ENCODE data around the gene FOXD4L4.
"Not testable (repeated sequence)": the region's sequence is repeated elsewhere in the genome, so short reads cannot be mapped to it uniquely, and the experiment has no call there.

The FOXD4L4 gene

DNA sequence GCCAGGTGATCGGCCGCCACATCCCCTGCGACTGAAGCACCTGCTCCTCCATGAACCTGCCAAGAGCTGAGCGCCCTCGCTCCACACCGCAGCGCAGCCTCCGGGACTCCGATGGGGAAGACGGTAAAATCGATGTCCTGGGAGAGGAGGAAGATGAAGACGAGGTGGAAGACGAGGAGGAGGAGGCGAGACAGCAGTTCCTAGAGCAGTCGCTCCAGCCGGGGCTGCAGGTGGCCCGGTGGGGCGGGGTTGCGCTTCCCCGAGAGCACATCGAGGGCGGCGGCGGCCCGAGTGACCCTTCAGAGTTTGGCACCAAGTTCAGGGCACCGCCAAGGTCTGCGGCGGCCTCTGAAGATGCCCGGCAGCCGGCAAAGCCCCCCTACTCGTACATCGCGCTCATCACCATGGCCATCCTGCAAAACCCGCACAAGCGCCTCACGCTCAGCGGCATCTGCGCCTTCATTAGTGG lies at the start of gene FOXD4L4:
TSS of gene FOXD4L4 (plus strand) at position 51 of the 469 bp plus-strand sequence. CDS start at position 51, 0 bp downstream.
- DNase-seq: not testable (repeated sequence)

DNA sequence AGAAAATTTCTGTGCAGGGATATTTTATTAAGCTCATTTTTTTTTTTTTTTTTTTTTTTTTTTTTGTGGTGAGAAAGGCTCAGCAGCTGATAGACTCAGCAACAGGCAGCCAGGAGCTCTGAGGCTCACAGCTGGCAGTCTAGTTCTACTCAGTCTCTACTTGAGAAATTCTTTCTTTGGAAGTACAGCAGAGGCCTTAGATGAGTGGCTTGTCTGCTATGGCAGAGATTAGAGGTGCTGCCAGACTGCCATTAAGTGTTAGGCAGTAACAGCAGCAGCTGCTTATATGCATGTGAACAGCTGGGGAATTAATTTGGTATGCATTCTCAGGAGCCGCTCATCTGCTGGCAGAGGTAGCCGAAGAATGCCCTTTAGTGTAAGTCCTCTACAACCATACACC lies 33.4 kb upstream of the FOXD4L4 start:
- DNase-seq: not testable (repeated sequence)

DNA sequence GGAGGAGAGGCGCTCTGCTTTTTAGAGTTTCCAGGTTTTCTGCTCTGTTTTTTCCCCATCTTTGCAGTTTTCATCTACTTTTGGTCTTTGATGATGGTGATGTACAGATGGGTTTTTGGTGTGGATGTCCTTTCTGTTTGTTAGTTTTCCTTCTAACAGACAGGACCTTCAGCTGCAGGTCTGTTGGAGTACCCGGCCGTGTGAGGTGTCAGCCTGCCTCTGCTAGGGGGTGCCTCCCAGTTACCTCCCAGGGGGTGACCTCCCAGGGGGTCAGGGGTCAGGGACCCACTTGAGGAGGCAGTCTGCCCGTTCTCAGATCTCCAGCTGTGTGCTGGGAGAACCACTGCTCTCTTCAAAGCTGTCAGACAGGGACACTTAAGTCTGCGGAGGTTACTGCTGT lies 22.5 kb upstream of the FOXD4L4 start:
- not testable (repeated sequence) for DNase-seq

DNA sequence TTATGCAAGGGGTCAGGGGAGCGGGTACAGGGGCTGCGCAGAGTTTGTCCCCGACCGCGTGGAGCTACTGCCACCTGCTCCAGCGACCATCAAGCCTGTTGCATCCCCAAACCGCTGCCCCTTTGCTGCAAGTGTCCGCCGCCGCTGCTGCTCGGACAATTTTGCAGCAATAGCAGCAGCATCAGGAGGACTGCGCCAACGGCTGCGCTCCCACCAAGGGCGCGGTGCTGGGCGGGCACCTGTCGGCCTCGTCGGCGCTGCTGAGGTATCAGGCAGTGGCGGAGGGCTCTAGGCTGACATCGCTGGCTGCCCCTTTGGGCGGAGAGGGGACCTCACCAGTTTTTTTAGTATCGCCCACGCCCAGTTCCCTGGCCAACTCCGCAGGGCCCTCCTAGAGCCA lies 1.2 kb downstream of the FOXD4L4 start:
- DNase-seq: not testable (repeated sequence)
